NCI-H128 (cell line): ENCODE results near the gene DCAF15.
"Not testable (repeated sequence)": the region's sequence is repeated elsewhere in the genome, so short reads cannot be mapped to it uniquely, and the experiment has no call there.

Experiments
- DNase-seq: peaks from one replicate; lab custom pipeline; 2025; ENCODE audit not compliant: unreplicated experiment; lab: John Stamatoyannopoulos, UW

DCAF15 gene

DNA sequence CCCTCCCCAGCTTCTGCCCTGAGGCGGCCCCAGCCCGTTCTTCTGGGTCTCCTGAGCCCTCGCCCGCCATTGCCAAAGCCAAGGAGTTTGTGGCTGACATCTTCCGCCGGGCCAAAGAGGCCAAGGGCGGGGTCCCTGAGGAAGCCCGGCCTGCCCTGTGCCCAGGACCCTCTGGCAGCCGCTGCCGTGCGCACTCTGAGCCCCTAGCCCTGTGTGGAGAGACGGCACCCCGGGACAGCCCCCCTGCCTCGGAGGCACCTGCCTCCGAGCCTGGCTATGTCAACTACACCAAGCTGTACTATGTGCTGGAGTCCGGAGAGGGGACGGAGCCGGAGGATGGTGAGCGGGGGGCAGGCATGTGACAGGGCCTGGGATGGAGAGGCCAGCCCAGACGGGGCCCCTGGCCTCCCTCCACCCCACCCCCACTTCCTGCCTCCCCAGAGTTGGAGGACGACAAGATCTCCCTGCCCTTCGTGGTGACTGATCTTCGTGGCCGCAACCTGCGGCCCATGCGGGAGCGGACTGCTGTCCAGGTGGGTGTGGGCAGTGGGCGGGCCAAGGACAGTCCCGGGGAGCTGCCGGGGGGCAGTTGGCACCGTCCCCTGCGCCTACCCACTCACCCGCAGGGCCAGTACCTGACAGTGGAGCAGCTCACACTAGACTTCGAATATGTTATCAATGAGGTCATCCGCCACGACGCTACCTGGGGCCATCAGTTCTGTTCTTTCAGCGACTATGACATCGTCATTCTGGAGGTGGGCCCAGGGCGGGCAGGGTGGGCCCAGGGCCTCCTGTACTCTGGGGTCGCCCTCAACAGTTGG is 7.0 kb downstream of the DCAF15 start:
- DNase-seq = no peak

DNA sequence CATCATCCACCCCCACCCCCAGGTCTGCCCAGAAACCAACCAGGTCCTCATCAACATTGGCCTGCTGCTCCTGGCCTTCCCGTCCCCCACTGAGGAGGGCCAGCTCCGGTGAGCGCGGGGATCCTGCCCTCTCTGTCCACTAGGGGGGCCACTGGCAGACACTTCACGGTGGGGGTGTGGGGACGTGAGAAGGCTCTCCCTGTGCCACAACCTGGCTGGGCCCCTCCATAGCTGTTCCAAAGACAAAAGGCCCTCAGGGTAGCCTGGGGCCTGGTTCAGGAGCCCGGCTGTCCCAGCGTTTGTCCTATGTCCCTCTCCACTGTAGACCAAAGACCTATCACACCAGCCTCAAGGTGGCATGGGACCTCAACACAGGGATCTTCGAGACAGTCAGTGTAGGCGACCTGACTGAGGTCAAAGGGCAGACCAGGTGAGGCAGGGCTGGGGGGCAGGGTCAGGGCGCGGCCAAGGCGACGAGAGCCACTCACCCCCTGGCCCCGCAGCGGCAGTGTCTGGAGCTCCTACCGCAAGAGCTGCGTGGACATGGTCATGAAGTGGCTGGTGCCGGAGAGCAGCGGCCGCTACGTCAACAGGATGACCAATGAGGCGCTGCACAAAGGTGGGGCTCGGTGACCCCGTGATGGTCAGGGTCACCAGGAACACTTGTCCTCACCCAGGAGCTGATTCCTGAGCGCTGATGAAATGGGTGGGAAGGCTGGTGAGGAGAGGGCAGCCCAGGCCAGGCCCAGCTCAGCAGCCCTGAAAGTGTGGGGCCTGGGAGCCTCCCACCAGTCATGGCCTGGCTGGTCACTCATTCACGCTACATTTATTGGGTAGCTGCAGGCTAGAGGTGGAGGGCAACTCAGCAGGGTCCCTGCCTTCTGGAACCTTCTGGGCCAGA is 7.9 kb downstream of the DCAF15 start:
- DNase-seq = no peak

GRCh38 chr19:13960863-13961784 is 8.8 kb downstream of the DCAF15 start:
- DNase-seq = no peak

- DNase-seq = no peak
These were observed 9.8 kb downstream of the DCAF15 start for GRCh38 chr19:13961826-13962698.

DNA sequence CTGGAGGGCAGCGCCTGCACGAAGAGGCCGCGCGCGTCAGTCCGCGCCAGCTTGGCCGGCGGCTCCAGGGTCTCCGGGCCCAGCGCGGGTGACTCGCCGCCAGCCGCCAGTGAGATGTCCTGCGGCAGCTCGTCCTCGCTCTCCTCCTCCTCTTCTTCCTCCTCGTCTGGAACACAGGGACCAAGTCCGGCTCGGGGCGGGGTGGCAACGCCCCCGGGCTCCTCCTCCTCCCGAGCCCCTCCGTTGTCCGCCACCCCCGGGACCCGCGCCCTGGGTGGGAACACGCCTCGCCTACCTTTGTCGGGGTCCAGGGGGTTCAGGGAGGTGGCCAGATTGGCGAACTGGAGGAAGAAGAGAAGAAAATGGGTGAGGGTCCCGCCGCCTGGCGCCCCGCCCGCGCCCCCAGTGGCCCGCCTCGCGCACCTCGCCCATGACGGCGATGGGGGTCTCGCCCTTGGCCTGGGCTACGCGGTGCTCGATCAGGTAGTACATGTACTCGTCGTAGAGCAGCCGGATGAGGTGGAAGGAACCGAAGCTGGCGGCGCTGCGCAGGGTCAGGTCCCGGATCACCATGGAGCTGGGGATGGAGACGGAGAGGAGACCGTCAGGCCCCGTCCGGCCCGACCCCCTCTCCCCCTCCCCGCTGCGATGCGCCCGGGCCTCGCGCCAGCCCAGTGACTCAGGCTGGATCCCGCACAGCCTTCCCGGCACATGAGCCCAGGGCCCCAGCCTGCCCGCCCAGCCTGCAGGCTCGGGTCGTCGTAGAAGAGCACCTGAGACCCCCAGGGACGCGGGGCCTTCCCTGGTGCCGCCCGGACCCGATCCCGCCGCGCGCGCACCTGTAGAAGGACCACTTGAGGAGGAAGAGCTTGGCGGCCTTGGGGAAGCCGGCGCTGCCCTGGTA is 10.6 kb downstream of the DCAF15 start:
- DNase-seq = no peak

GRCh38 chr19:13963603-13964105 is 11.3 kb downstream of the DCAF15 start:
- DNase-seq = no peak

DNA sequence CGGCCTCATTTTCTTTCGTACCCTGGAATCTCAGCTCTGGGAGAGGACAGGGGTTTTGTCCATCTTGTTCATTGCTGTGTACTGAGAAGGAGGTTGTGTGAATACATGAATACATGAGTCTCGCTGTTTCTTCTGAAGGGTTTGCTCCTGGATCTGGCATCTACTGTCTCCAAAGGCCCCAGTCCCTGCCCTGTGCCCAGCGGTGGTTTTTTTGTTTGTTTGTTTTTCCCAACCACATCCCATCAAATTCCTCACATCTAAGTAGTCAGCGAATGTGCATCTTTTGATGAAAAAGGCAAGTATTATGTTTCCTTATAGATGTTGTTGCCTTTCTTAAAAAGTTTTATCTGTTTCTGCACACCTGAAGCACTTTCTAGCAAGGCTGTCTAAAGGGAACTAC is 12.5 kb downstream of the DCAF15 start:
- DNase-seq = no peak

GRCh38 chr19:13965377-13965896 is 13.1 kb downstream of the DCAF15 start:
- no peak for DNase-seq

DNA sequence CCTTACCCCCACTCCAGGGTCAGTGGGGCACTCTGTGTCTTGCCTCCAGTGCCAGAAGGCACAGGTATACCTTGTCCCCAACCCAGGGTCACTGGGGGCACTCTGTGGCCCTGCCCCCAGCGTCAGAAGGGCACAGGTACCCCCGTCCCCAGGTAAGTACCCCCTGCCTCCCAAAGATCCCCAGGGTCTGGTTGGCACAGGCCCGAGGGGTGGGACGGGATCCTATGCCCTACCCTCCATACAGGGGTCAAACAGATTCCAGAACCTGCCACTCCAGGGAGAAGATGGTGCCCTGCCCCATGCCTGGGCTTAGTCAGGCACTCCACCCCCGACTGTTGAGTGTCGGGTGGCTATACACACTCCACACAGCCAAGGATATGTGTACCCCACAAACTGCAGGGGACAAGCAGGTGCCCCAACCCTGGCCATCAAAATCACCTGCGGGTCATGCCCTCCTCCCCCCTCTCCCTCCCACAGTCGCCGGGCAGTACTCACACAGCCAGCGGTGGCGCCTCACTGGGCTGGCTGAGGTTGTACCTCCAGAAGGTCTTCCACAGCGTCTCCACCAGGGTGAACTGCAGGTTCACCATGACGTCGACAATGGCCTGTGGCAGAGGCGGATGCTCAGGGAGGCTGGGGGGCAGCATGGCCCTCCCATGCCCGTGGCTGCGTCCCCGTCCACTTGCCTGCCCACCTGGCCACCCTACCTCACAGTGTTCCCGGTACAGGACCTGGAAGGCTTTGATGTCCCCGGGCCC is 13.8 kb downstream of the DCAF15 start:
- no peak for DNase-seq

- DNase-seq = no peak
These were observed 14.4 kb downstream of the DCAF15 start for GRCh38 chr19:13966684-13967128.

DNA sequence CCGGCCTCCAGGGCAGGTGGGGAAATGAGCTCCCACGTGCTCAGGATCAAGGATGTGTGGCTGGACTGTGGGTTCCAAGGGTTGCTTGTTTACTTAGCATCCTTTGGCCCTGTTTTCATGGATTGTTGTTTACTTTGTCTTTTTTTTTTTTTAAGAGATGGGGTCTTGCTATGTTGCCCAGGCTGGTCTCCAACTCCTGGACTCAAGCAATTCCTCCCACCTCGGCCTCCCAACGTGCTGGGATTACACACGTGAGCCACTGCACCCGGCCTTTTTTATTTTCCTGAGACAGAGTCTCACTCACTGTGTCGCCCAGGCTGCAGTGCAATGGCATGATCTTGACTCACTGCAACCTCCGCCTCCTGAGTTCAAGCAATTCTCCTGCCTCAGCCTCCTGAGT is 14.9 kb downstream of the DCAF15 start:
- DNase-seq = not testable (repeated sequence)

DNA sequence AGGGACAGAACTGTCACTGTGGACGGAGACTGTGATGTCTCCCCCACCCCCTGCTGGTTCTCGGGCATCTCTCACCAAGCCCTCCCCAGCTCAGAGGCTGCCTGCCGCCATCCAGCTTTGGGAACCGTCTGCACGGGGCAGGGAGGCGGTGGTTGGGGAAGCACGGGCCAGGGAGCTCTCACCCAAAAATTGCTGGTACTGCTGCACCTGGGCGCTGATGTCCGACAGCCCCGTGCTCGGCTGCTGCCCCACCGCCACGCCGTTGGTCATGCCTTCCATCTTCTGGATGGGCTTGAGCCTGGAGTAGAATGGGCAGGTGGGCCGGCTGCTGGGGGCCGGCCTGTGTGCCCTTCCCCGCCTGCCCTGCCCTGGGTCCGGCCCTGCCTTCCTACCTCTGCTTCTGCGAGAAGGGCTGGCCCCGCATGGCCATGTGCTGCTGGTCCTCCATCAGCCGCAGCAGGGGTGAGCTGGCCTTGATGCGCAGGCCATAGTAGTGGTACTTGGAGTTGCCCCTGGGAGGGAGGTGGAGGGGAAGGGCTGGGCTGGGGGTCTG is 16.1 kb downstream of the DCAF15 start:
- DNase-seq = no peak

GRCh38 chr19:13968999-13969398 is 16.7 kb downstream of the DCAF15 start:
- no peak for DNase-seq

DNA sequence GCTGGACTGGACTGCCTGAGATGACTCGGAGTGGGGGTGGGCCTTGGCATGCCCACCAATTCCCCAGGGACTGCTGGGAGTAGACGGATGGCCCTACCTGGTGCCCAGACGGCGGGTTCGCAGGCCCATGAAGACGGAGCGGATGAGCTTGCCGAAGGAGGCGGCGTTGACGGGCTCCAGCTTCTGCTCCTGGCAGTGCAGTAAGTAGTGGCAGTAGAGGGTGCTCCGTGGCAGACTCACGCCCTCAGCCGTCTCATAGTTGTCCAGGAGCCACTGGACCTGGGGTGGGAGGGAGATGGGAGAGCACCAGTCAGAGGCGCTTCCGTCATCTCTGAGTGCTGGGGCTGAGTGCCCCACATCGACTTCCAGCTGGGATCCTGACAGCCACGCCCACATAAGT is 17.6 kb downstream of the DCAF15 start:
- DNase-seq = no peak

- not testable (repeated sequence) for DNase-seq
These were observed 19.6 kb downstream of the DCAF15 start for GRCh38 chr19:13971868-13972267.

DNA sequence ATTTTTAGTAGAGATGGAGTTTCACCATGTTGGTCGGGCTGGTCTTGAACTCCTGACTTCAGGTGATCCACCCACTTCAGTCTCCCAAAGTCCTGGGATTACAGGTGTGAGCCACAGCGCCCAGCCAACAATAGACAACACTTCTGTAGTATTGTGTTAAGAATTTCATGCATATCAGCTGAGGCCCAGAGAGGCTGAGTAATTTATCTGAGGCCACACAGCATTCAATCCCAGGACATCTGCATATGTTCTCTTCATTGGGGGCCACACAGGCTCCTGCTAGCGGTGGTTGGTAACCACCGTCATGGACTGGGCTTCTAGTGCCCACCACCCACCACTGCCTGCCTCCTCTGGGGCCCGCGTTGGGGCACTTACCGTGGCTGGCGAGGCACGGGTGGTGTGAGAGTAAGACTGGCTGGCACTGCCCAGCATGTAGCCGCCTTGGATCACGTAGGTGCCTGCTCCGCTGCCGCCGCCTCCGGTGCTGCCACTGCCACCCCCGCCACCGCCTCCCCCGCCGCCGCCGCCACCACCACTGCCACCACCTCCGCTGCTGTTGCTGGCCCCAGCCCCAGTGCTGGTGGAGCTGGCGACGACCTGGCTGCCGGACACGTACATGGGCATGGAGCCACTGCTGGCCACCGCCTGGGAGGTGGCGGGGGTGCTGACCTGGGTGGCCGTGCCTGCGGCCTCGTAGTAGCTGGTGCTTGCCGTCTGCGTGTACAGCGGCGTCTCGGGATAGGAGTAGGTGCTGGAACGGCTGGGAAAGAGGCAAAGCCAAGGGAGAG is 20.3 kb downstream of the DCAF15 start:
- no peak for DNase-seq

- not testable (repeated sequence) for DNase-seq
These were observed 21.2 kb downstream of the DCAF15 start for GRCh38 chr19:13973479-13973878.
